Neural cell (in vitro differentiated cells): ENCODE results near the gene CEP78. TPM values are rescaled to one million over a fixed set of nuclear protein-coding genes. Genes with fewer than 3 reads are reported as not detected.
"Not testable (repeated sequence)": the region's sequence is repeated elsewhere in the genome, so short reads cannot be mapped to it uniquely, and the experiment has no call there.

Experiments used
- H2AFZ ChIP-seq: fragments of 200-600, 300-800 bp; sonication (generic), shearing (Covaris generic); 2 replicates; pipeline ENCODE4 v1.6.0; 2014; ENCODE audit warnings: low read depth, mild to moderate bottlenecking, antibody characterized with exemption, low read length, moderate library complexity
- H3F3A ChIP-seq: fragments of 200-600 bp; shearing (Covaris generic); 2 replicates; pipeline ENCODE4 v1.6.1; 2016; ENCODE audit warnings: mild to moderate bottlenecking, moderate library complexity, mixed read lengths, antibody characterized with exemption, low read length; ENCODE audit not compliant: insufficient read depth, poor library complexity, severe bottlenecking
- H3K27ac ChIP-seq: fragments of 200-600, 300-800 bp; sonication (generic), shearing (Covaris generic); 2 replicates; pipeline ENCODE4 v1.5.1; 2014; ENCODE audit warnings: mild to moderate bottlenecking, low read length, moderate library complexity
- H3K27me3 ChIP-seq: fragments of 300-800, 200-600 bp; sonication (generic), shearing (Covaris generic); 2 replicates; pipeline ENCODE4 v1.6.0; 2014; ENCODE audit warnings: mild to moderate bottlenecking, low read depth, low read length, moderate library complexity; ENCODE audit not compliant: insufficient read depth
- H3K36me3 ChIP-seq: fragments of 300-800, 200-600 bp; sonication (generic), shearing (Covaris generic); 2 replicates; pipeline ENCODE4 v1.5.1; 2014; ENCODE audit warnings: mild to moderate bottlenecking, antibody characterized with exemption, low read length, moderate library complexity; ENCODE audit not compliant: insufficient read depth
- H3K4me2 ChIP-seq: fragments of 300-800, 200-600 bp; sonication (generic), shearing (Covaris generic); 2 replicates; pipeline ENCODE4 v1.6.0; 2014; ENCODE audit warnings: mild to moderate bottlenecking, low read length
- H3K4me3 ChIP-seq: fragments of 300-800, 200-600 bp; sonication (generic), shearing (Covaris generic); 2 replicates; pipeline ENCODE4 v1.5.1; 2014; ENCODE audit warnings: mild to moderate bottlenecking, low read length, moderate library complexity
- H3K79me2 ChIP-seq: fragments of 200-600 bp; shearing (Covaris generic); replicated peaks from 2 replicates; pipeline ENCODE4 v1.6.0; 2014; ENCODE audit warnings: mild to moderate bottlenecking, low read length, moderate library complexity; ENCODE audit not compliant: insufficient read depth
- H3K9ac ChIP-seq: fragments of 300-800, 200-600 bp; sonication (generic), shearing (Covaris generic); 2 replicates; pipeline ENCODE4 v1.6.1; 2016; ENCODE audit warnings: mild to moderate bottlenecking, low read length, mixed read lengths
- H3K9me2 ChIP-seq: fragments of 200-600 bp; shearing (Covaris generic); 2 replicates; pipeline ENCODE4 v1.6.1; 2016; ENCODE audit warnings: mild to moderate bottlenecking, low read length, mixed read lengths; ENCODE audit not compliant: insufficient read depth
- H3K9me3 ChIP-seq: fragments of 200-600, 300-800 bp; sonication (generic), shearing (Covaris generic); 2 replicates; pipeline ENCODE4 v1.6.1; 2016; ENCODE audit warnings: mild to moderate bottlenecking, mixed run types, low read length, moderate library complexity, mixed read lengths
- H4K20me1 ChIP-seq: fragments of 200-600 bp; shearing (Covaris generic); 2 replicates; pipeline ENCODE4 v1.6.1; 2016; ENCODE audit warnings: mild to moderate bottlenecking, mixed run types; ENCODE audit not compliant: insufficient read depth
- CTCF ChIP-seq: fragments of 450-650 bp; IDR thresholded peaks from 2 replicates; pipeline ENCODE4 v1.5.1; 2014; ENCODE audit warnings: antibody characterized with exemption, mild to moderate bottlenecking, moderate library complexity; ENCODE audit not compliant: poor library complexity, severe bottlenecking
- EP300 ChIP-seq: fragments of 450-650 bp; conservative IDR thresholded peaks from 2 replicates; pipeline ENCODE4 v1.6.1; 2014; ENCODE audit warnings: antibody characterized with exemption, mild to moderate bottlenecking, moderate library complexity; ENCODE audit not compliant: poor library complexity, severe bottlenecking
- EZH2 ChIP-seq: fragments of 200-600, 300-800 bp; shearing (Covaris generic), sonication (generic); IDR thresholded peaks from 2 replicates; pipeline ENCODE4 v1.6.1; 2014; ENCODE audit warnings: antibody characterized with exemption, low read length, borderline replicate concordance, mild to moderate bottlenecking; ENCODE audit not compliant: insufficient read depth, poor library complexity, severe bottlenecking
- MXI1 ChIP-seq: fragments of 450-650 bp; conservative IDR thresholded peaks from 2 replicates; pipeline ENCODE4 v1.6.1; 2014; ENCODE audit warnings: antibody characterized with exemption, mild to moderate bottlenecking; ENCODE audit not compliant: poor library complexity, severe bottlenecking
- POLR2AphosphoS5 ChIP-seq: IDR thresholded peaks from 2 replicates; pipeline ENCODE4 v1.6.1; 2012
- RAD21 ChIP-seq: fragments of 450-650 bp; conservative IDR thresholded peaks from 2 replicates; pipeline ENCODE4 v1.6.1; 2014; ENCODE audit warnings: antibody characterized with exemption, mild to moderate bottlenecking, moderate library complexity
- SMC3 ChIP-seq: fragments of 450-650 bp; conservative IDR thresholded peaks from 2 replicates; pipeline ENCODE4 v1.6.1; 2014; ENCODE audit warnings: antibody characterized with exemption, mild to moderate bottlenecking, moderate library complexity; ENCODE audit not compliant: poor library complexity
- TAF1 ChIP-seq: IDR thresholded peaks from 2 replicates; pipeline ENCODE4 v1.6.1; 2012; ENCODE audit warnings: low read depth
- polyA plus RNA-seq: library from polyadenylated mRNA; depleted of rRNA; stranded (reverse); fragments of >200 nt; gene quantifications from 2 replicates; pipeline ENCODE4 v1.2.3, GENCODE V29; 2014
- TF ChIP-seq, protein P1 (sequence below): IDR thresholded peaks from 2 replicates; pipeline ENCODE4 v1.6.1; 2012; ENCODE audit warnings: borderline replicate concordance

The CEP78 gene
- polyA plus RNA-seq, 1 donor from 2014 or later: 57.8 TPM

GRCh38 chr9:78230761-78231160 is 5.1 kb upstream of the CEP78 start:
- Histone ChIP-seq H3K9me2 (no peaks in the 10 kb centered on the region), H3K36me3 (no peaks in the 10 kb centered on the region), H2AFZ (no peak overlapping the region)

GRCh38 chr9:78232471-78232870 is 3.4 kb upstream of the CEP78 start:
- not testable (repeated sequence) for H2AFZ ChIP-seq, H3K79me2 ChIP-seq, H3K27me3 ChIP-seq, H3F3A ChIP-seq, H3K9me3 ChIP-seq, H3K4me3 ChIP-seq, H3K4me2 ChIP-seq, H3K9me2 ChIP-seq, H3K36me3 ChIP-seq, H3K27ac ChIP-seq, H3K9ac ChIP-seq, H4K20me1 ChIP-seq

More at GRCh38 chr9:78230761-78231160, 5.1 kb upstream of the CEP78 start:
- Histone ChIP-seq H3K27ac (no peak overlapping the region), H3K9ac (no peak overlapping the region), H4K20me1 (no peaks in the 10 kb centered on the region), H3K27me3 (no peaks in the 10 kb centered on the region), H3K4me2 (no peak overlapping the region), H3K4me3 (no peak overlapping the region), H3F3A (no peaks in the 10 kb centered on the region), H3K79me2 (no peaks in the 10 kb centered on the region), H3K9me3 (no peaks in the 10 kb centered on the region)
- no peak for TF ChIP-seq CTCF
- no peak for TF ChIP-seq SMC3
- TF ChIP-seq, protein P1, sequence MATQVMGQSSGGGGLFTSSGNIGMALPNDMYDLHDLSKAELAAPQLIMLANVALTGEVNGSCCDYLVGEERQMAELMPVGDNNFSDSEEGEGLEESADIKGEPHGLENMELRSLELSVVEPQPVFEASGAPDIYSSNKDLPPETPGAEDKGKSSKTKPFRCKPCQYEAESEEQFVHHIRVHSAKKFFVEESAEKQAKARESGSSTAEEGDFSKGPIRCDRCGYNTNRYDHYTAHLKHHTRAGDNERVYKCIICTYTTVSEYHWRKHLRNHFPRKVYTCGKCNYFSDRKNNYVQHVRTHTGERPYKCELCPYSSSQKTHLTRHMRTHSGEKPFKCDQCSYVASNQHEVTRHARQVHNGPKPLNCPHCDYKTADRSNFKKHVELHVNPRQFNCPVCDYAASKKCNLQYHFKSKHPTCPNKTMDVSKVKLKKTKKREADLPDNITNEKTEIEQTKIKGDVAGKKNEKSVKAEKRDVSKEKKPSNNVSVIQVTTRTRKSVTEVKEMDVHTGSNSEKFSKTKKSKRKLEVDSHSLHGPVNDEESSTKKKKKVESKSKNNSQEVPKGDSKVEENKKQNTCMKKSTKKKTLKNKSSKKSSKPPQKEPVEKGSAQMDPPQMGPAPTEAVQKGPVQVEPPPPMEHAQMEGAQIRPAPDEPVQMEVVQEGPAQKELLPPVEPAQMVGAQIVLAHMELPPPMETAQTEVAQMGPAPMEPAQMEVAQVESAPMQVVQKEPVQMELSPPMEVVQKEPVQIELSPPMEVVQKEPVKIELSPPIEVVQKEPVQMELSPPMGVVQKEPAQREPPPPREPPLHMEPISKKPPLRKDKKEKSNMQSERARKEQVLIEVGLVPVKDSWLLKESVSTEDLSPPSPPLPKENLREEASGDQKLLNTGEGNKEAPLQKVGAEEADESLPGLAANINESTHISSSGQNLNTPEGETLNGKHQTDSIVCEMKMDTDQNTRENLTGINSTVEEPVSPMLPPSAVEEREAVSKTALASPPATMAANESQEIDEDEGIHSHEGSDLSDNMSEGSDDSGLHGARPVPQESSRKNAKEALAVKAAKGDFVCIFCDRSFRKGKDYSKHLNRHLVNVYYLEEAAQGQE: no peak
- no peak for TF ChIP-seq MXI1
- TF ChIP-seq RAD21: no peak
- TF ChIP-seq EZH2: no peak
- no peak for TF ChIP-seq POLR2AphosphoS5
- no peak for TF ChIP-seq EP300
- TF ChIP-seq TAF1: no peak

GRCh38 chr9:78234810-78235209 is 1.1 kb upstream of the CEP78 start:
- H3K9me2 ChIP-seq: no peaks in the 10 kb centered on the region
- peak overlapping the region; percentile 96 for H3K4me3 ChIP-seq
- H2AFZ ChIP-seq: no peak overlapping the region

More at GRCh38 chr9:78234810-78235209, 1.1 kb upstream of the CEP78 start:
- Histone ChIP-seq H3K79me2 (peaks cover 7% of the 10 kb centered on the region), H3K9ac (no peak overlapping the region), H3K36me3 (no peaks in the 10 kb centered on the region), H3K27me3 (no peaks in the 10 kb centered on the region), H4K20me1 (no peaks in the 10 kb centered on the region), H3K4me2 (no peak overlapping the region), H3K9me3 (no peaks in the 10 kb centered on the region), H3K27ac (no peak overlapping the region), H3F3A (no peaks in the 10 kb centered on the region)
- TF ChIP-seq, protein P1: no peak
- TF ChIP-seq RAD21: no peak
